ENCODE results near the gene RIMS4.

RIMS4 gene

GRCh38 chr20:44803383-44803941 is 6.9 kb downstream of the RIMS4 start:
- Histone ChIP-seq H2AFZ (no peak overlapping the region), H3K9ac (no peak overlapping the region), H3K36me3 (ENCODE audit: control insufficient read depth, insufficient read depth, low read length) (no peaks in the 10 kb centered on the region), H3K79me2 (no peaks in the 10 kb centered on the region), H3K9me3 (ENCODE audit: control insufficient read depth, low read length) (no peaks in the 10 kb centered on the region), H3K27me3 (ENCODE audit: control insufficient read depth, insufficient read depth, low read length) (no peaks in the 10 kb centered on the region), H3K4me1 (peaks cover 6% of the 10 kb centered on the region), H3K27ac (no peak overlapping the region), H3K4me2 (ENCODE audit: low read length) (no peak overlapping the region), H3K4me3 (ENCODE audit: low read depth, low read length) (no peak overlapping the region)
- no peak for TF ChIP-seq CTCF (IDR thresholded peaks at IDR 0.05)

GRCh38 chr20:44802702-44803101 is 7.6 kb downstream of the RIMS4 start:
- no peak overlapping the region for H3K4me2 ChIP-seq (ENCODE audit: low read length)
- no peaks in the 10 kb centered on the region for H3K9me3 ChIP-seq (ENCODE audit: control insufficient read depth, low read length)
- no peaks in the 10 kb centered on the region for H3K36me3 ChIP-seq (ENCODE audit: control insufficient read depth, insufficient read depth, low read length)
- H3K4me3 ChIP-seq (ENCODE audit: low read depth, low read length), result no peak overlapping the region
- H2AFZ ChIP-seq, result no peak overlapping the region
- no peak overlapping the region for H3K9ac ChIP-seq
- peaks cover 6% of the 10 kb centered on the region for H3K4me1 ChIP-seq
- TF ChIP-seq CTCF (IDR thresholded peaks at IDR 0.05), result no peak
- H3K79me2 ChIP-seq, result no peaks in the 10 kb centered on the region
- no peak overlapping the region for H3K27ac ChIP-seq
- H3K27me3 ChIP-seq (ENCODE audit: control insufficient read depth, insufficient read depth, low read length), result no peaks in the 10 kb centered on the region

- Histone ChIP-seq H3K27me3 (ENCODE audit: control insufficient read depth, insufficient read depth, low read length) (no peaks in the 10 kb centered on the region), H3K4me2 (ENCODE audit: low read length) (no peak overlapping the region), H2AFZ (no peak overlapping the region), H3K79me2 (no peaks in the 10 kb centered on the region), H3K9ac (no peak overlapping the region), H3K27ac (no peak overlapping the region), H3K4me1 (no peaks in the 10 kb centered on the region), H3K9me3 (ENCODE audit: control insufficient read depth, low read length) (no peaks in the 10 kb centered on the region), H3K4me3 (ENCODE audit: low read depth, low read length) (no peak overlapping the region), H3K36me3 (ENCODE audit: control insufficient read depth, insufficient read depth, low read length) (no peaks in the 10 kb centered on the region)
- TF ChIP-seq CTCF (IDR thresholded peaks at IDR 0.05), result no peak
These were observed 9.8 kb downstream of the RIMS4 start for GRCh38 chr20:44800391-44801046.

- Histone ChIP-seq H3K4me1 (no peaks in the 10 kb centered on the region), H3K9ac (no peak overlapping the region), H2AFZ (no peak overlapping the region), H3K27me3 (ENCODE audit: control insufficient read depth, insufficient read depth, low read length) (no peaks in the 10 kb centered on the region), H3K9me3 (ENCODE audit: control insufficient read depth, low read length) (no peaks in the 10 kb centered on the region), H3K4me2 (ENCODE audit: low read length) (no peak overlapping the region), H3K36me3 (ENCODE audit: control insufficient read depth, insufficient read depth, low read length) (no peaks in the 10 kb centered on the region), H3K27ac (no peak overlapping the region), H3K79me2 (no peaks in the 10 kb centered on the region), H3K4me3 (ENCODE audit: low read depth, low read length) (no peak overlapping the region)
- TF ChIP-seq CTCF (IDR thresholded peaks at IDR 0.05), result no peak
These were observed 10.7 kb downstream of the RIMS4 start for GRCh38 chr20:44799691-44800090.

Measured in parathyroid adenoma (tissue), 2 donors.